Keratinocyte (primary cell): ENCODE results near the gene MIF4GD. TPM values are rescaled to one million over a fixed set of nuclear protein-coding genes. Genes with fewer than 3 reads are reported as not detected.

ENCODE experiments used
- DNase-seq: peaks from one replicate; pipeline ENCODE4 v3.0.0-alpha.2; 2011; ENCODE audit warnings: low read depth, missing footprints, low spot score
- FAIRE-seq: peaks from 2 replicates; lab custom pipeline; 2011; peaks lifted over from hg19 to GRCh38; lab: Jason Lieb, UNC
- H2AFZ ChIP-seq: 2 replicates; pipeline ENCODE4 v1.6.0; 2012; ENCODE audit warnings: low read length, control low read depth, inconsistent platforms; ENCODE audit not compliant: control insufficient read depth
- H3K27ac ChIP-seq: 2 replicates; pipeline ENCODE4 v1.5.1; 2011; ENCODE audit warnings: low read length; ENCODE audit not compliant: control insufficient read depth, insufficient read depth
- H3K27me3 ChIP-seq: 3 replicates; pipeline ENCODE4 v1.6.0; 2011; ENCODE audit warnings: low read length; ENCODE audit not compliant: control insufficient read depth, insufficient read depth; ENCODE audit errors: extremely low read depth
- H3K36me3 ChIP-seq, 2 experiments: 2 replicates in 1 of 2; 3 replicates in 1 of 2; pipeline ENCODE4 v1.5.1; 2011; ENCODE audit warnings: low read length in 2 of 2, mild to moderate bottlenecking in 1 of 2; ENCODE audit not compliant: control insufficient read depth in 2 of 2, insufficient read depth in 2 of 2; ENCODE audit errors: extremely low read depth in 1 of 2
- H3K4me1 ChIP-seq: 3 replicates; pipeline ENCODE4 v1.5.1; 2011; ENCODE audit warnings: low read length; ENCODE audit not compliant: control insufficient read depth, insufficient read depth; ENCODE audit errors: extremely low read depth
- H3K4me2 ChIP-seq: 3 replicates; pipeline ENCODE4 v1.6.0; 2011; ENCODE audit warnings: low read depth, low read length; ENCODE audit not compliant: control insufficient read depth, insufficient read depth; ENCODE audit errors: extremely low read depth
- H3K4me3 ChIP-seq, 3 experiments: fragments of 200-600 bp in 1 of 3; sonication (generic) in 1 of 3; 2 replicates in 2 of 3; 3 replicates in 1 of 3; pipeline ENCODE4 v1.5.1; 2011 to 2016; ENCODE audit warnings: low read length in 3 of 3, mild to moderate bottlenecking in 3 of 3, control low read depth in 2 of 3, inconsistent platforms in 1 of 3, low read depth in 1 of 3, mixed read lengths in 1 of 3, mixed run types in 1 of 3, moderate library complexity in 1 of 3; ENCODE audit not compliant: control insufficient read depth in 2 of 3, insufficient read depth in 2 of 3; ENCODE audit errors: extremely low read depth in 1 of 3
- H3K79me2 ChIP-seq: 2 replicates; pipeline ENCODE4 v1.6.0; 2012; ENCODE audit warnings: low read length; ENCODE audit not compliant: control insufficient read depth, insufficient read depth
- H3K9ac ChIP-seq: 3 replicates; pipeline ENCODE4 v1.6.0; 2011; ENCODE audit warnings: low read length; ENCODE audit not compliant: control insufficient read depth, insufficient read depth; ENCODE audit errors: extremely low read depth
- H3K9me1 ChIP-seq: 3 replicates; pipeline ENCODE4 v1.6.0; 2011; ENCODE audit warnings: low read length; ENCODE audit not compliant: control insufficient read depth, insufficient read depth; ENCODE audit errors: extremely low read depth
- H3K9me3 ChIP-seq: 2 replicates; pipeline ENCODE4 v1.5.1; 2012; ENCODE audit warnings: low read depth, low read length; ENCODE audit not compliant: control insufficient read depth
- H4K20me1 ChIP-seq: 3 replicates; pipeline ENCODE4 v1.6.0; 2011; ENCODE audit warnings: low read length; ENCODE audit not compliant: control insufficient read depth, insufficient read depth; ENCODE audit errors: extremely low read depth
- EZH2 ChIP-seq: IDR thresholded peaks from one replicate; pipeline ENCODE4 v1.6.1; 2012; ENCODE audit warnings: inconsistent platforms, mild to moderate bottlenecking, low read length, moderate library complexity
- dilution Hi-C: fragments of 300-500 bp; cut with MboI; formaldehyde crosslinking; loops from one replicate; pipeline ENCODE4 v1.7.0; 2020; ENCODE audit warnings: low sequenced_read_pairs; ENCODE audit not compliant: extremely low pct_ligation_motif_present
- polyA plus RNA-seq, 5 experiments: library from polyadenylated mRNA; depleted of rRNA in 3 of 5; stranded (reverse) in 3 of 5; stranded (forward) in 1 of 5; unstranded in 1 of 5; fragments of >200 nt; gene quantifications; 1 replicate in 1 of 5; 2 replicates in 3 of 5; 3 replicates in 1 of 5; pipeline versions ENCODE4 v1.2.1 to v1.2.3, GENCODE V29; 2011 to 2012; ENCODE audit warnings: missing spikeins in 2 of 5, low read depth in 1 of 5, low replicate concordance in 1 of 5
- TF ChIP-seq, protein P1 (sequence below), 3 experiments: IDR thresholded peaks in 1 of 3; conservative IDR thresholded peaks in 1 of 3; optimal IDR thresholded peaks in 1 of 3; 2 replicates in 2 of 3; 3 replicates in 1 of 3; pipeline versions ENCODE3 to v1.5.1; 2011; ENCODE audit warnings: low read length in 3 of 3, mild to moderate bottlenecking in 3 of 3, moderate library complexity in 2 of 3, control low read depth in 1 of 3, inconsistent platforms in 1 of 3; ENCODE audit not compliant: insufficient read depth in 2 of 3; ENCODE audit errors: extremely low read depth in 1 of 3

Gene MIF4GD
- polyA plus RNA-seq, 1 donor (not counting 4 experiments of a cell fraction or from before 2014, with no cell fraction given), result 15.9 TPM

GRCh38 chr17:75225016-75225415 lies 46.0 kb downstream of the MIF4GD start:
- H3K27ac ChIP-seq, result no peak overlapping the region
- FAIRE-seq (no peak), DNase-seq (no peak)
- no peaks in the 10 kb centered on the region for H3K4me1 ChIP-seq
- no peak overlapping the region for H2AFZ ChIP-seq
- no peaks in the 10 kb centered on the region for H3K79me2 ChIP-seq
- no peak overlapping the region for H3K4me3 ChIP-seq
- H3K9ac ChIP-seq, result no peak overlapping the region
- TF ChIP-seq, protein P1, sequence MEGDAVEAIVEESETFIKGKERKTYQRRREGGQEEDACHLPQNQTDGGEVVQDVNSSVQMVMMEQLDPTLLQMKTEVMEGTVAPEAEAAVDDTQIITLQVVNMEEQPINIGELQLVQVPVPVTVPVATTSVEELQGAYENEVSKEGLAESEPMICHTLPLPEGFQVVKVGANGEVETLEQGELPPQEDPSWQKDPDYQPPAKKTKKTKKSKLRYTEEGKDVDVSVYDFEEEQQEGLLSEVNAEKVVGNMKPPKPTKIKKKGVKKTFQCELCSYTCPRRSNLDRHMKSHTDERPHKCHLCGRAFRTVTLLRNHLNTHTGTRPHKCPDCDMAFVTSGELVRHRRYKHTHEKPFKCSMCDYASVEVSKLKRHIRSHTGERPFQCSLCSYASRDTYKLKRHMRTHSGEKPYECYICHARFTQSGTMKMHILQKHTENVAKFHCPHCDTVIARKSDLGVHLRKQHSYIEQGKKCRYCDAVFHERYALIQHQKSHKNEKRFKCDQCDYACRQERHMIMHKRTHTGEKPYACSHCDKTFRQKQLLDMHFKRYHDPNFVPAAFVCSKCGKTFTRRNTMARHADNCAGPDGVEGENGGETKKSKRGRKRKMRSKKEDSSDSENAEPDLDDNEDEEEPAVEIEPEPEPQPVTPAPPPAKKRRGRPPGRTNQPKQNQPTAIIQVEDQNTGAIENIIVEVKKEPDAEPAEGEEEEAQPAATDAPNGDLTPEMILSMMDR (optimal IDR thresholded peaks at IDR 0.05 in 1 of 3, IDR thresholded peaks at IDR 0.05 in 1 of 3, conservative IDR thresholded peaks at IDR 0.05 in 1 of 3; ENCODE audit: extremely low read depth in 1 of 3, insufficient read depth in 2 of 3, low read length in 3 of 3), result no peak
- TF ChIP-seq EZH2, result no peak
- no peaks in the 10 kb centered on the region for H3K27me3 ChIP-seq
- dilution Hi-C loops, result no loop called here
- no peaks in the 10 kb centered on the region for H3K9me3 ChIP-seq
- H4K20me1 ChIP-seq, result no peaks in the 10 kb centered on the region
- no peaks in the 10 kb centered on the region for H3K9me1 ChIP-seq
- H3K4me2 ChIP-seq, result no peak overlapping the region
- peaks cover 36 to 41% of the 10 kb centered on the region in 2 experiments for H3K36me3 ChIP-seq

- Histone ChIP-seq H3K4me1 (no peaks in the 10 kb centered on the region), H3K27ac (no peak overlapping the region), H3K36me3 (peaks cover 27 to 33% of the 10 kb centered on the region in 2 experiments), H3K27me3 (no peaks in the 10 kb centered on the region), H3K4me3 (no peak overlapping the region), H3K9ac (no peak overlapping the region), H3K4me2 (no peak overlapping the region), H2AFZ (no peak overlapping the region), H3K9me3 (no peaks in the 10 kb centered on the region), H4K20me1 (peaks cover 2% of the 10 kb centered on the region), H3K79me2 (no peaks in the 10 kb centered on the region), H3K9me1 (no peaks in the 10 kb centered on the region)
- dilution Hi-C loops, result no loop called here
- no peak for TF ChIP-seq EZH2
- TF ChIP-seq, protein P1 (optimal IDR thresholded peaks at IDR 0.05 in 1 of 3, IDR thresholded peaks at IDR 0.05 in 1 of 3, conservative IDR thresholded peaks at IDR 0.05 in 1 of 3; ENCODE audit: extremely low read depth in 1 of 3, insufficient read depth in 2 of 3, low read length in 3 of 3), result no peak
- FAIRE-seq (no peak), DNase-seq (no peak)
Measured at GRCh38 chr17:75219815-75220214, 51.2 kb downstream of the MIF4GD start.
